Measurements from ENCODE around the gene HMGXB4.

DNA sequence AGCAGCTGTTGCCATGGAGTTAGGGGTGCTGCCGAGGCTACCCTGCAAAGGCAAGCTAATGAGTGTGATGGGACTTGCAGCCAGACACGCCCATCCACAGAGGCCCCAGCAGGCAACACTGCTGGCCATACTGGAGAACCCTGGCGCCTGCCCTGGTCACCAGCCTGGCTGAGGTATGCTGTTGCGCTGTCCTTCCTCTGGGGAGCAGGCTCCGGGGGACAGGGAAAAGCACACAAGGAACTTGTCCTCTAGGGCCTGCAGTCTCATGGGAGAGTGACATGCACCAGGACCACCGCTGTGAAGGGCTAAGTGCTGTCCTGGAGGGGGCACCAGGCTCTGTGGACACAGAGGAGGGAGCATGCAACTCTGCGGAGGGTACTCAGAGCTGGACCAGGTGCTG lies 78.2 kb downstream of the HMGXB4 start:
- no peak for TF ChIP-seq CTCF (IDR thresholded peaks at IDR 0.05)
- TF ChIP-seq POLR2A (IDR thresholded peaks at IDR 0.05), result no peak

Measured in testis (tissue), 2 donors.